HG02642 (cell line): Measurements from ENCODE around the gene CCDC88C.

Source experiments
- ATAC-seq: cut with Tn5 transposase; IDR thresholded peaks from one replicate; pipeline ENCODE4 v1.9.1; 2021; ENCODE audit warnings: mild to moderate bottlenecking; ENCODE audit not compliant: unreplicated experiment, poor library complexity

CCDC88C gene

DNA sequence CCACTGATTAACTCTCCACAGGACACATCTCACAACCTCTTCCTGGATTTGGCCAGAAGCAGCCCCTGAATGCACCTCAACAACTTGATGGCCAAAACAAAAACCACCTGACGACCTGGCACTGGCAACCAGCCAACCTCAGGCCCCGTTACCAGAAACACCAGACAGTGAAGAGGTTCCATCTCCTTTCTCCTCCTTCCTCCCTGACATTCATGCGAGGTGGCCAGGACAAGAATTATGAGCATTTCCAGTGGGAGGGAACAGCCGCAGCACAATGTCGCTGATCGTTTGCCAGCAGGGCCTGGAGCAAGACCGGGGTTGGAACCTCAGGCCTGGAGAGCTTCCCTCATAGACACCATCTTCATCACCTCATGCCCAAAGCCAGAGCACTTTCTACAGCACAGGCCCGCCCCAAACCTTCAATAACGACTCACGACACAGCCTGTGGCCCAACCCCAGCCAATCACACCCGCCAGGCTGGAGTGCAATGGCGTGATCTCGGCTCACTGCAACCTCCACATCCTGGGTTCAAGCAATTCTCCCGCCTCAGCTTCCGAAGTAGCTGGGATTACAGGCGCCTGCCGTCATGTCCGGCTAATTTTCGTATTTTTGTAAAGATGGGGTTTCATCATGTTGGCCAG, 48.7 kb downstream of the CCDC88C start:
- ATAC-seq = no peak

DNA sequence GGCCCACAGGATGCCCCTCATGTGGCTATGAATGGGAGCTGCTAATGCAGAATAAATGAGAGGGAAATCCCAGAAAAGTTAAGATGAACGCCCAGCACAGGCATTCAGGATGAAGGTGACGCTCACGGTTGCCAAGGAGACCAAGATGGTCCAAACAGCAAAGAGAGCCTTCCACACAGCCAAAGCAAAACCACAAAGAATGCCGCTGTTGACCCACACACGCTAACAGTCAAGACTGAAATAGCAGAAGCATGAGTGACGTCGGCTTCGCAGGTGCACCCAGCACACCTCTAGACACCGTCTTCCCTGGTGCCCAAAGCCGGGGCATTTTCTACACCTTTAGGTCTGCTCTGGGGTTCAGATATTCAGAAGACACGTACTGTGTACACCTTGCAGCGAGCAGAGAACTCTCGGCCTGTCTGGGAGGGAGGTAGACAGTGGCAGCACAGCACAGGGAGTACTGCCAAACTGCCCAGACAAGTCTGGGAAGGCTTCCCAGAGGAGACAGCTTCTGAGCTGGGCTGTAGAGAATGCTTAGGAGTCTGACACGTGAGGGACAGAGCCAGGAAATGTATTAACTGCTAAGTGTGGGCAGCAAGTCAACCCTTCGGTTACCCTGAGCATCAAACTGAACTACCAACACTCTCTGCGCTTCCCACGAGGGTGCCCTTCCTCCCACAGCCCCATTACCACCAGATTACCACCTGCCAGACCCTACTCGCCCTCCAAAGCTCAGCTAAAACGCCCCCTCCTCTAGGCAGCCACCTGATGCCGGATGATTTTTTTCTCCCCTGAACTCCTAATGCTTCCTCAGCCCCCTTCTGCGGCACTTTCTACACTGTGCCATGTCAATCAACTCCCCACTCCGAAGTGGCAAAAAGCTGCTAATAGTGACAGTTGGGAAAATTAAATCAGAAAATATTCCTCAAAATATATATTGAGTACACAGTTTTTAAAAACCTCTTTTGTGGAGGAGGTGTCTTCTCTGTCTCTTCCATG, 50.1 kb downstream of the CCDC88C start:
- ATAC-seq = peak; percentile 74

DNA sequence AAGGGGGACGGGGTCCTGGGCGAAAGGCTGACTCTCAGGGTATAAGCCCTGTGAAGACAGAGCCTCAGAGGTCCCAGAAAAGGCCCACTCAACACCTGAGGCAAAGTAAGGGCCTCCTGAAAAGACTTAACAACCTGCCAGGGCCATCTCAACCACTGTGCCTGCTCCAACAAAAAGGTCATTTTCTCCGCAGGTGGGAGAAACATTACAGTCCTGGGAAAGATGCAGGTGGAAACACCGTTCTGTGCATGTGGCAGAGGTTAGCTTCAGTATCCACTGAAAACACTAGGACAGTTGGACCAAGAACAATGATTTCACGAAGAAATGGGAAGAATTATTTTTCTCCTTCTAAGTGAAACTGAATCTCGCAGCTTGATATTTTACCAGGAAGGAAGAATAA, 50.9 kb downstream of the CCDC88C start:
- ATAC-seq = no peak

DNA sequence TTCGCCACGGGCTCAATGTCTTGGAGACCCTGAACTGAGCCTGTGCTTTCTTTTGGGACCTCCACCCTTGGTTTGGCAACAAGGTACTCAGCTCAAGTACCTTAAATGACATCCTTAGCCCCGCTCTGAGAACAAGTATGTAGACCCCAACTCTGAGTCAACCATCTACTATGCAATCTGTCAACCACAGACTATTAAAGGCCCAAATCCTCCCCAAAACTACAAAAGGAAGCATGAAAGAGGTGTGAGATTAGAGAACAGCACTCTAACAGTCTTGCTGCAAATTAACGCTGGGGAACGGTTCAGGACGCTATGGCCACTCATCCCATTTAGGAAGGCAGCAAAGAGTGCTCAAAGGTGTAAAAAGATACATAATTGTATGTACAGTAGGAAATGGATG, 52.1 kb downstream of the CCDC88C start:
- ATAC-seq = no peak

DNA sequence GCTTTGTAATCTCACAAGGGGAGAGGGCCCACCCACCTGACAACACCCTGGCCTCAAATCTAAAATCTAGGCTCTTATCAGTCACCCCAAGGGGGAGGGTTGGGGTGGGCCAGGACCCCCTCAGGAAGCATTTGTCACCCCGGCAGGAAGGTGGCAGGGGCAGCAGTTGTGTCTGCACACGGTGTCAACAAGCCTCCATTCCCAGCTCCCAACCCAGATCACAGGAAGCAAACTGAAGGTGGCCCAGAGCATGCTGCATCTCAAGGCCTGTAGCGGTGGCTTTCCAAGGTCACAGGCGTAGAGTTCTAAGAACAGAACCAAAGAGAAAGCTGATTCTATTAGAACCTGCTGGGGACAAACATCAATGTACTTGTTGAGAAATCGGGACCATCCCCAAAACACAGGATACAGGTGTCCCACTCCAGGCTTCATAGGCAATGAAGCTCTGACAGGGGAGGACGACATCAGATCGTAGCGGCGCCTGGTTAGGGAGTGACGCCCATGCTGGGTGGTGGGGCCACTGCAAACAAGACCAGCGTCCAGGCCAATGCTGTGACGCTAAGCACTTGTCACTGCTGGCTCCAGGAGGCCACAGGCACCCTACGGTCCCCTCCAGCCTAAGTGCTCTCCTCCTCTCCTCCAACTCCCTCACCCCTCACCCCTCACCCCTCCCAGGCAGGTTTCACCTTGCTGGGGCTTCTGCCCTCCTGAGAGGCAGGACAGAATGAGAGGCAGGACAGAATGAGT, 52.9 kb downstream of the CCDC88C start:
- no peak for ATAC-seq

DNA sequence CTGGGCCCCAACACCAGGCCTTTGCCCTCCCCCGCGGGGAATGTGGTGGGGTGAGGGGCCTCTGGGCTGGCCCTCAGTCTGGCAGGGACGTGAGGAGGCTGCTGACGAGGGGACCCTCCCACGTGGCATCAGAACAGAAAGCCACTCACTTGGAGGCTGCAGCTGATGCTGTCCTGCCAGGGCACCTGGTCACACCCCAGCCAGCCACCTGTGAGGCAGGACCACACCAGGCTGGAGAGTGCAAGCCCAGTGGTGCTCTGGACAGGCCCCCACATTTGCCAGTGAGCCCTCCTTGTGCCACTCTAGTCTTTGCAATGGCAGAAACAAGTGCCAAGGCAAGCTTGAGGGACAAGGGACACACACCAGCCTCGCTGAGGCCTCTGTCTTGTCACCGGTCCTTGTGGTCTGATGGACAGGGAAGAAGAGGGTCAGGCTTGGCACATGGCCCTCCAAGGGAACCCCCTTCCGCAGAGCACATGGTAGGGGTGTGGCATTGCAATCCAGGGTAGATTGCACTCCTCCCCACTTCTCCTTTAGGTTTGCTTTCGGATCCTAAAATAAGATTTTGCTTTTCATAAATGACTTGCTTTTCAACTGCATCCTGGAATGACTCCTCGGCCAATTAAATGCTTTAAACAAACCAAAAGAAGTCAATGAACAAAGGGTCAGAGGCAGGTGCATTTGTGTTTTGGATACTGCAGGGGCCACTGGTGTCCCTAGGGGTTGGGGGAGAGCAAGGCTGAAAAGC, 53.7 kb downstream of the CCDC88C start:
- ATAC-seq = peak; percentile 58

DNA sequence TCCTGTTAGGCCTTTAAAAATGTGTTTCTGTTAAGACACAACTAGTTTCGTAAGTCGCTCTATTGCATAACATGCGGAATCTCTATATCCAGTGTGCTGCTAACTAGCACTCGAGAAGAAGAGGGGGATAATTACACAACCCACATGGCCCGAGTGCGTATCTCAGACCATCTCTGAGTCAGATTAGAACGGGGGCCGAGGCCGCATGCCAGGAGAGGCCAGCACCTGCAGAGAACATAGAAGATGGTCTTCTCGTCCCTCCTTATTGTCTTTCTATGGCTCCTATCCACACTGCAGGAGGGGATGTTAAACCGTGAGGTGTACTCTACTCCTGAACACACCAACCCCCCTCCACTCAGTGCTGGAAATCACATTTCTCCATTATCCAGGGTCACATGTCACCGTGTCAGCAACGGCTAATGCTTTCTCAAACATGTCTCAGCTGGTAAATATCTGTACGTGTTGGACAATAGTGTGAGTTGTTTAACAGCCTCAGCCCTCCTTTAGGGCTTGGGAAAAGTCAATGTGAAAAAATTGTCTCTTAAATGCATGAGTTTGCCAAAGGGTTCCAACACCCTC, 56.3 kb downstream of the CCDC88C start:
- ATAC-seq = no peak

DNA sequence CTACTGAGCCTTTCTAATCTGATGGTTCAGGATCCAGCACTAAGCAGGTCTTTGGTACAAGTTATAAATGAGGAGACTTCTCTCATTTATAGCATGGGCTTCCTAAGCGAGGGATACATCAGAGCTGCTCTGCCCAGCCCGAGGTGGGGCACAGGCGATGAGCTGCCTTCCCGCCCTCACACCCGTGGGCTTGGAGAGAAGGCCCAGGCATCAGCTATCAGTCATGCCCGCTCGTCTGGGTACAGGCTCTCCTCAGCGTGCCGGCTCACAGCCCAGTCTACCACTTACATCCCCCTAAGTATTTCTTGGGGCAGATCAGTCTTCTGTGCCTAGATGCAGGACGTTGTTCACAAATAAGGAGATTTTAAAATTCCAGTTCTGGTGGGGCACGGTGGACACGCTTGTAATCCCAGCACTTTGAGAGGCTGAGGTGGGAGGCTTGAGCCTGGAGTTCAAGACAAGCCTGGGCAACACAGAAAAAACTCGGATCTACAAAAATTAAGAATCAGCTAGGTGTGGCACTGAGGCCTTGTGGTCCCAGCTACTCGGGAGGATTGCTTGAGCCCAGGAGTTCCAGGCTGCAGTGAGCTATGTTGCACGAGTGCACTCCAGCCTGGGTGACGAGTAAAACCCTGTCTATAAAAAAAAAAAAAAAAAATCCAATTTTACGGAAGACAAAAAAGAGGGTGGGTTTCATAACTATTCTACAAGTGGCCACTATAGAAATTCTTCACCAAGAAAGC, 57.0 kb downstream of the CCDC88C start:
- no peak for ATAC-seq

DNA sequence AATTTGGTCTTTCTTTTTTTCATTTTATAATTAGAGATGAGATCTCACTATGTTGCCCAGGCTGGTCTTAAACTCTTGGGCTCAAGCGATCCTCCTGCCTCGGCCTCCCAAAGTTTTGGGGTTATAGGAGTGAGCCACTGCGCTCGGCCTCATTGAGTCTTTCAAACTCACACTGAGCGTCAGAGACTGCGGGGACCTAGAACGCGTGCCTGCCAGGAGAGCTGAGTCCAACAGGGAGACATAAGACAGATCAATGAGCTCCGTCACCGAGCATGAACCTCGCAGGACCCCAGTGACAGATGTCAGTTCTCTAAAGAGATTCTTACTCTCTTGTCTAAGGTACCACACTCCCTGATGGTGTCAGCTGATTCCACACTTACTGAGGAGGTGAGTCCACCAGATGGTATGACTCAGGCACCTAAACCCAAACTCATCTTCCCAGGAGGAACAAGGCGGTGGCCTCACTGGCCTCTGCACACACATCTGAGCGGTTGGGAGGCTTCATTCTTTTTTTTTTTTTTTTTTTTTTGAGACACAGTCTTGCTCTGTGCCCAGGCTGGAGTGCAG, 58.9 kb downstream of the CCDC88C start:
- no peak for ATAC-seq

DNA sequence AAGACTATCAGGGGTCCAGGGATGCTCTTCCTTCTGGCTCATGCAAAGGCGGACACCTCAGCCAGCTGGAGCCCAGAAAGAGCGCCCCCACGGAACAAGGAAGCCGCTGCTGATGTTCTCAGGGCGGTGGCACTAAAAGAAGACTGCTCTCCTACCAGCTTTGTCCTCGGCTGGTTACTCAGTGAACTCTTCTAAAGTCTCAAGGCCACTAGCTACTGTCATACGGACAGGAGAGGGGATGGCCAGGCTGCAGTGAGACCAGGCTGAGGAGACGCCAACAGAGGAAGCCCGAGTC, 59.6 kb downstream of the CCDC88C start:
- ATAC-seq = no peak

DNA sequence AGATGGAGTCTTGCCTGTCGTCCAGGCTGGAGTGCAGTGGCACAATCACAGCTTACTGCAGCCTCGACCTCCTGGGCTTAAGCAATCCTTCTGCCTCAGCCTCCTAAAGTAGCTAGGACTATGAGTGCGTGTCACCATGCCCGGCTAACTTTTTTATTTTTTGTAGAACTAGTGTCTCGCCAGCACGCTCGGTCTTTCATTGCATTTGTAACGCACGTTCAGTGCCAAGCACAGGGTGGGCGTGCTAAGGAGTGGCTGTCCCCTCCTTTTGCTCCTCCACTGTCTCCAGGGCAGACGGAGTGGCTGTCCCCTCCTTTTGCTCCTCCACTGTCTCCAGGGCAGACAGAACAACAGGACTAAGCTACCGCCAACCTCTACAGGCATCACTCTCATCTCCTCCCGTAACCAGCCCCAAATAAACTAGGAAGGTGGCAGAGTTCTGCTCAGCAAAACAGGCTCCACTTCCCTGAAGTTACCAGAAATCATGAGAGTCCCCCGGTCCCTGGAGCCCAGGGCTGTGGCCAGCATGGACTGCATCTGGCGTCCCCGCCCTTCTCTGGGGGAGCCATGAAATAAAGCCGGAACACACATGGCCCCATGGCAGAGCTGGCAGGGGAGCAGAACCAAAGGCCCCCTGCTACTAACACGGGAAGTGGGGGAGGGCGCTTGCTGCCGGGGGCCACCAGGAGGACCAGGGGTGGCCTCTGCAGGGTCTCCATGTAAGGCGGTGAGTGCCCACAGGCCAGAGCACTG, 60.2 kb downstream of the CCDC88C start:
- no peak for ATAC-seq

DNA sequence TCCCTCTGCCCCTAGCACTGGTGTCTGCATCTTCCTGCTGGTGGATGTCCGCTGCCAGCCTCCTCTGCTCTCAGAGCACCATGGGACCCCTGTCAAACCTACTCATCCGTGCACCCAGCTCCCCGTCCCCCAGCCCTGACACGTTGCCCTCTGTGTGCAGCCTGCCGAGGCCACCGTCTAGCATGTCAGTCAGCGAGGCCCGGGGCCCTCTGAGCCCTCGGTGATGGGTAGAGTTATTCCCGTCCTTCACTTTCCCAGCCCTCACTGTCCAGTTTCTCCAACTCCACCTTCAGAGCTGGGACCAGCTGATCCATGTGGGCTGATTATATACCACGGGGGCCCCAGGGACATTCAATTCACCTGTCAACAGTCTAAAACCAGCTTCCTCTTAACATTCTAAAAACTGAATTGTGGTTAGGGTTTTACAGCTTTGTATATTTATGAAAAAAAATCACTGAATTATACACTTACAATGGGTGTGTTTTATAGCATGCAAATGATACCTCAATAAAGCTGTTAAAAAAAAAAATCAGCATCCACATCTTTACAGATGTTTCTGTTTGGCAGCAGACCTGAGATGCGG, 61.3 kb downstream of the CCDC88C start:
- peak; percentile 28 for ATAC-seq

DNA sequence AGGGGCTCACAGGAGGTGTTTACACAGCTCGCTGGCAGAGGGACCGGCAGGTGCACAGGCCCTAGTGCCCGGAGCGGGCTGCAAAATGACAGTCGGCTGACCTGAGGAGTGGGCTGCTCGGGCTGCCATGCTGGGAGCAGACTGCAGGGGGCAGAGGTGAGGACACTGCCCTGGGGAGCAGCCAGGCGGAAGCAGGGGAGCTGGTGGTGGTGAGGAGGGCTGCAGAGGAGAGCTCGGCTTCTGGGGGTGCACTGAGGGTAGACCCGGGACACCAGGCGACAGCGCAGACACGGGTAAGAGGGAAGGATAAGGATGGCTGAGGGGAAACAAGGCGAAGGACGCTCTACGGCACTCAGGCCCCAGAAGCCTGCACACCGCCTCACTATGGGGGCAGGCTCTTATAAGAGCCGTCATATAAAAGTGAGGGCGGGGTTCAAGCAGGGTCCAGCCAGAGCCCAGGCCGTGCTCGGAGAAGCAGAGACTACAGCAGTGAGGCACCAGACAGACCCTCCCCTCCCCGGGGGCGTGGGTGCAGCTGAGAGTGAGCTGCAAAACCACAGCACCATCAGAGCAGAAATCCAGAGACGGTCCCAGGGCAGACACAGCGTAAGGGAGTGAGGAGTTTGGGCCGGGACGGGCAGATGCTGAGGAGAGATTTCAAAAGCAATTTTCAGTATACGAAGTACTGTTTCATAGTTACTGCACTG, 62.5 kb downstream of the CCDC88C start:
- ATAC-seq = peak; percentile 22

DNA sequence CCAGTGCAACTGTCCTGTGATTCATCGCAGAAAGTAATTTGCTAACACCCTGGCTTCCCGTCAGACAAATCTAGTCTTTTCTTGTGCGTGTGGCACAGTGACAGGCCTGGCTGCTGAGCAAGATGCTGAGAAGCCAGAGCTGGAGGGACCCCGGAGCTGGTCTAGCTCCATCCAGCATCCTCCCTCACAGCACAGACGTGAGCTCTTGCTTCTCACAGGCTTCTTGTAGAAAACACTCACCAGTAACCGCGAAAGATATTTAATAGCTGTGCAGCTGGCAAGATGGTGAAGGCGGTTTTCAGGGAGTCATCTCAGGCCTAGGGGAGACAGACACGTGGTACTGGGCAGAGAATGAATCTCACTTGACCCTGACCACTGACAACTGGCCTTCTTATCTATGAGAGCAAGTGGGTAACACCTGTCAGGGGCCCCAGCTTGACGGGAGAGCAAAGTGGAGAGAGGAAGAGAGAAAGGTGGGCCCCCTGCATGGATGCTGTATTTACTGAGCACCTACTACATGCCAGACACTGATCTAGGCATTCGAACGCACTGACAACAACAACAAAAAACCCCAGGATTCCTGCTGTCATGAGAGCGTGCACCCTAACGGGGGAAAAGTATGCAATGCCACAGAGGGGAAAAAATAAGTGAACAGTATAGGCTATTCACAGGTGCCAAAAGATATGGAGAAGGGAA, 63.3 kb downstream of the CCDC88C start:
- no peak for ATAC-seq

DNA sequence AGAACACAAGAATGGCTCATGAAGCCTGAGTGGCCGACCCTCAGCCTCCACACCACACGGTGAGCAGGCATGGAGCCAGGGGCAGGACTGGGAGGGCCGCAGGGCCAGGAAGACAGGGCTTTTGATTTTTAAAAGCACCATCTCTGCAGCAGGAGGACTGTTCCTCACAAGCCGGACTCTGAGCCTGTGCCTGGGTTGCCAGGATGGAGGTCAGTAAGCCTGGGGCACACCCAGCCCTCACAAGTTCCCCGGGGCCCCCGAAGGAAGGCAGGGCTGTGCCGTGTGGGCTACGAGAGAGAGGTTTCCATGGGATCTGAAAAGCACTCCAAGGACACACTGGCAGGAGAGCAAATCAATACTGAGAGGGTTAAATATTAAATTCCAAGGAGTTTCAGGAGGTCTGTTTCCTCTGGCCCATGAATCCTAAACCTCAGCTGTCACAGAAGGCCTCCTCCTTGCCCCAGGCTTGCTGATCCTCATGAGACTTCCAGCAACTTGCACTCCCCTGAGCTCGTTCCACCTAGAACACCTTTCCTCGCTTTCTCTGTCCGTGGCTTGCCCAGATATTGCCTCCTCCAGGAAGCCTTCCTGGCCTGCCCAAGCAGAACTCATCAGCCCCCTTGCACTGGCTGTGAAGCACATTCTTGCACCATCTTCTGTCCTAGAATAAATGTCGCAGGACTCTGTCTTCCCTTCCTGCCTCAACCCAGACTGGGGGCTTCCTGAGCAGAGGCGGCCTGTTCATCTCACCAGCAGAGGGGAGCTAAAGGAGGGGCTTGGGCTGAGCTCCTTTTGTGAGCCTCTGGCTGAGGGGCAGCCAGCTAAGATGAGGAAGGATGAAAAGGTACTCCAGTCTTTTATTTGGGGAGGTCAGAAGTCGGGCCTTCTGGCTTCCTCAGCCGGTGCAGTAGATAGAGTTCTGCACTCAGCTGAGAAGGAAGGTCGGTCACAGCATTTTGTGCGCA, 64.6 kb downstream of the CCDC88C start:
- no peak for ATAC-seq

DNA sequence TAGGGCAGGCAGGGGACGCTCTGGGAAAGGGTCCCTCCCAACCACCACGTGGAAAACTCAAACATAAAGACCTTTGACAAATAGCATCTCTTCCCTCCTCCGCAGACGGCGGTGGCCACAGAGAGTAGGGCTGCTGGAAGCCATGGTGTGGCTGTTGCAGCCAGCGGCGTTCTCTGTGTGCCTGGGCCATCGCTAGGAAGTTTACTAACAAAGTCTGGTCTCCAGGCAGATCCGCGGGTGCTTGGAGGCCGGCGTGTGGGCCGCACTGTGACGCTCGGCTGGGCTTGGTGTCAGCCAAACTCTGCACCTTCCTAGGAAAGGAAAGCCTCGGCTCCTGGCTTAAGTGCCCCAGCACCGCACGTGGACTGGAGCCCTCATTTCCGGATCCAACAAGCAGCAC, 65.6 kb downstream of the CCDC88C start:
- ATAC-seq = no peak
